Activated effector memory CD4-positive, alpha-beta T cell treated with anti-CD3 and anti-CD28 coated beads, Interleukin-2, amount 50 U/mL, for 16 hours (primary cell): ENCODE data around the gene EARS2.
"Not testable (repeated sequence)": the region's sequence is repeated elsewhere in the genome, so short reads cannot be mapped to it uniquely, and the experiment has no call there.

Experiments used
- DNase-seq: peaks from one replicate; pipeline ENCODE4 v3.0.0-alpha.2; 2020

The EARS2 gene

DNA sequence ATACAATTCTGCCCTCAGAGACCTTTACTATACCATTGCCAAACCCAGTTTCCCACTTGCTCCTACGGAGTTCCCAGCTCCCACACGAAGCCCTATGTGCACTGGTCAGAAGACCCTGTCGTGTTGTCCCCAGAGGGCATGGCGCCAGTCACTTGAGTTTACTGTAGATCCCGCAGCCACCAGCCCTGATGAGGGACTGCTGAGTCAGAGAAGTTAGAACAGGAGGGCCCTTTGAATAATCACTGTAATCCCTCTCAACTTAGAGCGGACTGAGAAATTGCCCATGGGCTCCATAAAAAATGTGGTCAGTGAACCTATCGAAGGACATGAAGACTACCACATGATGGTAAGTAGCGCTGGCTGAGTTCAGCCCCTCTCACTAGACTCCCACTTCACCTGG is 9.6 kb upstream of the EARS2 start:
- no peak for DNase-seq

GRCh38 chr16:23564575-23565363 is 7.6 kb upstream of the EARS2 start:
- DNase-seq, result no peak

- no peak for DNase-seq
These were observed 6.0 kb upstream of the EARS2 start for GRCh38 chr16:23563186-23563585.

GRCh38 chr16:23562505-23562904 is 5.4 kb upstream of the EARS2 start:
- no peak for DNase-seq

DNA sequence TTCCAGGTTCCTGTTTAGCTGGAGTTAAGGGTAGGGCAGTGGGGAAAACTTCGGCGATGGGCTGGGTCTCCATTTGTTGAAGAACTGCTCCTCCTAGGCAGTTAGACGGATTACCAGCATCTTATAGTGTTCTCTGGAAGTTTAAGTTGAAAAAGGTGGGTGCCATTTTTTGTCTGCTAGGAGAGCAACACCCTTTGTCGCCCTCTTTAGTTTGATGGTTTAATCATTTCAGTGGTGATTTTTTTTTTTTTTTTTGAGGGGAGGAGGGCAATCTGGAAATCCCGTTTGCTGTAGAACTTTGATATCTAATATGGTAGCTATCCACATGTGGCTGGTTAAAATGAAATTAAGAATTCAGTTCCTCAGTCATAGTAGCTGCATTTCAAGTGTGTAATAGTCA is 4.4 kb upstream of the EARS2 start:
- DNase-seq, result no peak

GRCh38 chr16:23557779-23558702 is 891 bp upstream of the EARS2 start:
- DNase-seq, result no peak

- DNase-seq, result no peak
These were observed 2.6 kb downstream of the EARS2 start for GRCh38 chr16:23554536-23554935.

GRCh38 chr16:23552161-23552560 is 5.0 kb downstream of the EARS2 start:
- DNase-seq, result no peak

DNA sequence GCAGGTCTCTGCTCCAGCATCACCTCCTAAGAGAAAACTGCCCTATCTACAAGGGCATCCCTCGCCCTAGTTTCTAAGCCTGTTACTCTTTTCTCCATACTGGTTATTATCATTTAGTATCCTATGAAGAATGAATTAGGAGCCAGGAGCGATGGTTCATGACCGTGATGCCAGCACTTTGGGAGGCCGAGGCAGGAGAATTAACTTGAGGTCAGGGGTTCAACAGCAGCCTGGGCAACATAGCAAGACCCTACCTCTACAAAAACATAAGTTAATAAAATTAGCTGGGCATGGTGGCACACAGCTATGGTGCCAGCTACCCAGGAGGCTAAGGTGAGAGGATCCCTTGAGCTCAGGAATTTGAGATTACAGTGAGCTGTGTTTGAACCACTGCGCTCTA is 7.2 kb downstream of the EARS2 start:
- DNase-seq, result no peak

DNA sequence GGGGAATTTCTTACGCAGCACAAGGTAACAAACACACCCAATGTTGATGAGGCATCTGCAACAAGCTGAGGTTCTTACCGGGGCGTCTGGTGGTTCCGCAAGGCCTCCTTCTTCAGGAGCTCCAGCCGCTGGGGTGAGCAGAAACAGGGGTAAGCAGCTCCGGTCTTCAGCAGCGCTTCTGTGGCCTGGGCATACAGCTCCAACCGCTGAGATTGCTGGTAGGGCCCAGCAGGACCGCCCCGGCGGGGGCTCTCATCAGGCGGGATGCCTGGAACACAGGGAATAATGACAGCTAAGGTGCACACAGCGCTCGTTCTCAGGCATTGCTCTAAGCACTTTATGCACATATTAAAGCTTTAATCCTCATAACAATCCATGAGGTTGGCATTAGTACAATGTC is 12.7 kb downstream of the EARS2 start:
- no peak for DNase-seq

DNA sequence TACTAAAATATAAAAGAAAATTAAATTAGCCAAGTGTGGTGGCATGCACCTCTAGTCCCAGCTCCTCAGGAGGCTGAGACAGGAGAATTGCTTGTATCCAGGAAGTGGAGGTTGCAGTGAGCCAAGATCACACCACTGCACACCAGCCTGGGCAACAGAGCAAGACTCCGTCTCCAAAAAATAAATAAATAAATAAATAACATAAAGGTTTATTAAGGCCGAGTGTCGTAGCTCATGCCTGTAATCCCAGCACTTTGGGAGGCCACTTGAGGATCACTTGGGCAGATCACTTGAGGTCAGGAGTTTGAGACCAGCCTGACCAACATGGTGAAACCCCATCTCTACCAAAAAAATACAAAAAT is 16.4 kb downstream of the EARS2 start:
- DNase-seq, result not testable (repeated sequence)

GRCh38 chr16:23539984-23540816 is 16.9 kb downstream of the EARS2 start:
- no peak for DNase-seq

GRCh38 chr16:23538919-23539278 is 18.3 kb downstream of the EARS2 start:
- no peak for DNase-seq

DNA sequence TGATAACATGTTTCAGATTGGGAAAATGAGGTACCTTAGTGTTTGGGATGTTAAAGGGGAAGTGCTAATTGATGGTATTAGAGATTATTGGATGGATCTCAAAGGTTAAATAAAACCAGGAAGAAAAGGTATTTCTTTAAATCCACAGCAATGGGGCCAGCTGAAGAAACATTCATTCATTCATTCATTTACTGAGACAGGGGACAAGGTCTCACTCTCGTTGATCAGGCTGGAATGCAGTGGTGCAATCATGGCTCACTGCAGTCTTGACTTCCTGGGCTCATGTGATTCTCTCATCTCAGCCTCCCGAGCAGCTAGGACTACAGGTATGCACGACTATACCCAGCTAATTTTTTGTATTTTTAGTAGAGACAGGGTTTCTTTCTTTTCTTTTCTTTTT is 19.8 kb downstream of the EARS2 start:
- DNase-seq, result no peak

DNA sequence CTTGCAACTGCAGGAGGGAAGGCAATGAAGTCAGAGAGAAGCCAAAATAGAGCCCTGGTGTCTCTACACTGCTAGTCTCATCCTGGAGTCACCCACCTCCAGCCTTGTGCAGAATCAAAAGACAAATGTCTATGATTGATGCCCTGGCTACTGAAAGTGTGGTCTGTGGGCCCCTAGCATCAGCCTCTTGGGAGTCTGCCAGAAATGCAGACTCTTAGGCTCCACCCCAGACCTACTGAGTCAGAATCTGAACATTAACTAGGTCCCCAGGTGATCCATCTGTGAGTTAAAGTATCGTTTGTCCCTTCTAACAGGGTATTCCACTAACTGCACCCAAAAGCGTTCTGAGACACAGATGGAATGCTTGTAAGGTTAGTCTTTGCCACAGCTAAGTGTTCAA is 21.2 kb downstream of the EARS2 start:
- no peak for DNase-seq

DNA sequence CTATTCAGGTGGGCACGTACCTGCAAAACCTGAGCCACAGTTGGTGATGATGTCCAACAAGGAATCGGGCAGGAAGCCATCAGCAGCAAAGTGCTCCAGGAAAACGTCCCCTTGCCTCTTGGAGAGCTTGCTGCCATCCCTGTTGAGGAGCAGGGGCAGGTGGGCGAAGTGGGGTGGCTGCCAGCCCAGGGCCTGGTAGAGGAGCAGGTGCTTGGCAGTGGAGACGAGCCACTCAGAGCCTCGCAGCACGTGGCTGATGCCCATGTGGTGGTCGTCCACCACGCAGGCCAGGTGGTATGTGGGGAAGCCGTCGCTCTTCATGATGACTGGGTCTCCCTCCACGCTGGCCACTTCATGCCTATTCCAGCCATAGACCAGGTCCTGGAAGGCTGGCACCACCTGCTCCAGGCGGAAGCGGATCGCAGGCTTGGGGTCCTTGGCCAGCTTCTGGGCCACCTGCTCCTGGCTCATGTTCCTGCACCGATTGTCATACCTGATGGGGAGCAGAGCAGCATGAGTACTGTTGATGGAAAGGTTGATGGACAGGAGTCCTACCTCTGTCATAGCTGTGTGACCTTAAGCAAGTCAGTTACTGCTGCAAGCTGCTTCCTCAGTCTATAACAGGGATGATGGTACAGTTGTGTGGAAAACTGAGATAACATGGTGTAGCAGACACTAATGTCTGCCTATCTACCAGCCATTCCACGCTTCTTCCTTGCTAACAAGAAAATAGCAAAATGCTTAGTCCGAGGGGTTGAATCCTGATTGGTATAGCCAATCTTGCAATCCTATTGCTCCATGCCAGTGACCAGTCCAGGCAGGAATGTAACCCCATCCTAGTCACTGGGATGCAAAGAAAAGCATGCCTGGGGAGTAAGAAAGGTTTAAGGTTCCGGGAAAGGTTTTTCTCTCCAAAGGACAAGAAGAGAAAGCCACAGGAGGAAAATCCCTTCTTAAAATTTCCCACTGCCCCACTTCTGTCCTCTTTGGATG is 22.0 kb downstream of the EARS2 start:
- no peak for DNase-seq

- DNase-seq, result no peak
These were observed 24.7 kb downstream of the EARS2 start for GRCh38 chr16:23532448-23532847.

DNA sequence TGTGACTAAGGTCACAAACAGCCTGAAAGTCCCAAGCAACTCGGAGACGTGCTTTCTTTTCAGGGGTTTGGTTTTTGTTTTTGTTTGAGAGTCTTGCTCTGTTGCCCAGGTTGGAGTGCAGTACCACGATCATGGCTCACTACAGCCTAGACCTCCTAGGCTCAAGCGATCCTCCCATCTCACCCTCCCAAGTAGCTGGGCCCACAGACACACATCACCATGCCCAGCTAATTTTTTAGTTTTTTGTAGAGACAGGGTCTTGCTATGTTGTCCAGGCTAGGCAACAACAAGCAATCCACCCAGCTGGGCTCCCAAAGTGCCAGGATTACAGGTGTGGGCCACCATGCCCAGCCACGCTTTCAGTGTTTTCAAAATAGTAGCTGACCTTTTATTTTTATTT is 27.1 kb downstream of the EARS2 start:
- DNase-seq, result no peak

- DNase-seq, result no peak
These were observed 28.4 kb downstream of the EARS2 start for GRCh38 chr16:23528644-23529310.

DNA sequence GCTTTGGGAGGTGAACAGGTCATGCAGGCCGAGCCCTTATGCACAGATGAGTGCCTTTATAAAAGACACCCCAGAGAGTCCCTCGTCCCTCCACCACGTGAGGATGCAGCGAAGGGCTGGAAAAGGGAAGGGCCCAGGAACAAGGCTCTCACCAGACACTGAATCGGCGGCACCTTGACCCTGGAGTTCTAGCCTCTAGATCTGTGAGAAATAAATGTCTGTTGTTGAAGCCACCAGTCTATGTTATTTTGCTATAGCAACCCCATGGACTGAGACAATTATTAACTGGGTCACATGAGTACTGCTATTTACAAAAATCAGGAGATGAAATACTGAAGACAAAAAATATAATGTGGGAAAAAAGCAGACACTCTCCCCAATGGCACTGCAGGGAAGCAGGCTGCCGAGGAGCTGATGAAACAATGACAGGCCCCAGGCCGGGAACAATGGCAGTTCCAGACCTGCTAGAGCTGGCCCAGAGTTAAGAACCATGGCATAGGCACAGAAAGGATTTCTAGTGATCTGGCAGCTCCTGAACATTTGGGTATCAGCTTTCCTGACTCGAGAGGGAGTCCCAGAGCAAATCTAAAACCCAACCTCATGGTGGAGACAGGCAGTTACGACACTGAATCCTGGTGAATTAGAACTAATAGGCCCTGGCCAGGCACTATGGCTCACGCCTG is 29.0 kb downstream of the EARS2 start:
- DNase-seq, result no peak

DNA sequence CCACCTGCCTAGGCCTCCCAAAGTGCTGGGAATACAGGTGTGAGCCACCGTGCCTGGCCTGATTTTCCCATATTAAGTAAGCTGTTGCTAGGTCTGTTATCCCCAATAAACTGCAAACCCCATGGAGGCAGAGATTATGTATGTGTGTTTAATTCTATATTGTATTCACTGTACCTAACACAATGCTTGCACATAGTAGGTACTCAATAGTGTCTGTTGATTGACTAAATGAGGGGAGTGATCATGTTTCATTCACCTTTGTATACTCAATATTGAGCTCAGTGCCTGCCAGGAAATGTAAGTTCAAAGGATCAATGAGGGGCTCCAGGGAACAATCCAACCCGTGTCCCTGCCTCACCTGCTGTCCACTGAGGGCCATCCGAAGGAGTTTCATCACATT is 32.3 kb downstream of the EARS2 start:
- DNase-seq, result no peak
